Measurements from ENCODE around the gene CXCR6.

CXCR6 gene

GRCh38 chr3:45906681-45907407 is 36.4 kb upstream of the CXCR6 start:
- H3K4me3 ChIP-seq (ENCODE audit: low read depth, low read length) = no peak overlapping the region
- 0 out of 2 replicates have a peak, but pooled peaks have one; percentile 26 for TF ChIP-seq CTCF (IDR thresholded peaks at IDR 0.05; ENCODE audit: borderline replicate concordance, insufficient read depth, low read depth, low read length)

- H3K4me3 ChIP-seq (ENCODE audit: low read depth, low read length) = no peak overlapping the region
- TF ChIP-seq CTCF (IDR thresholded peaks at IDR 0.05; ENCODE audit: borderline replicate concordance, insufficient read depth, low read depth, low read length) = no peak
Observed at GRCh38 chr3:45907769-45908705, 35.2 kb upstream of the CXCR6 start.

- TF ChIP-seq CTCF (IDR thresholded peaks at IDR 0.05; ENCODE audit: borderline replicate concordance, insufficient read depth, low read depth, low read length) = no peak
Observed at GRCh38 chr3:45908761-45909160, 34.5 kb upstream of the CXCR6 start.

DNA sequence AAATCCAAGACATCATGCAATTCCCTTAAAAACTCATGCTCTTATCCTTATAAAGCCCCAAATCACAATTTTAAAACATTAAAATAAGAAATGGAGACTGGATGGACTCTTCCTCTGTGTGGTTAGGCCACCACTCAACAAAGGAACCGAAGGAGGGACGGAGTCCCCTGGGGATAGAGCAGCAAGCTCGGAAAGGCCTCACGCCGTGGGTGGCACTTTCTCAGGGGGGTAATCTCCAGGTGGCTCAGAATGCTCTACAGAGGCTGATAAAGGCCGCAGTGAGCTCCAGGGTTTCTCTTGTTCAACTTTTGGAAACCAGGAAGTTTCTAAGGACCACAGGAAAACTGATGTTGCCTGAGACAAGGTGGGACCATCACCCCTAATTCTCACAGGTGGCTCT is 33.7 kb upstream of the CXCR6 start:
- TF ChIP-seq CTCF (IDR thresholded peaks at IDR 0.05; ENCODE audit: borderline replicate concordance, insufficient read depth, low read depth, low read length) = no peak
- H3K4me3 ChIP-seq (ENCODE audit: low read depth, low read length) = no peak overlapping the region

More at GRCh38 chr3:45908761-45909160, 34.5 kb upstream of the CXCR6 start:
- H3K4me3 ChIP-seq (ENCODE audit: low read depth, low read length) = no peak overlapping the region

- TF ChIP-seq CTCF (IDR thresholded peaks at IDR 0.05; ENCODE audit: borderline replicate concordance, insufficient read depth, low read depth, low read length) = no peak
Observed at GRCh38 chr3:45910892-45911291, 32.4 kb upstream of the CXCR6 start.

GRCh38 chr3:45911511-45912226 is 31.6 kb upstream of the CXCR6 start:
- no peak for TF ChIP-seq CTCF (IDR thresholded peaks at IDR 0.05; ENCODE audit: borderline replicate concordance, insufficient read depth, low read depth, low read length)
- H3K4me3 ChIP-seq (ENCODE audit: low read depth, low read length) = no peak overlapping the region

More at GRCh38 chr3:45910892-45911291, 32.4 kb upstream of the CXCR6 start:
- no peak overlapping the region for H3K4me3 ChIP-seq (ENCODE audit: low read depth, low read length)

Data from GM12875 (cell line).